ENCODE results near the gene BCL2. TPM values are rescaled to one million over a fixed set of nuclear protein-coding genes. Genes with fewer than 3 reads are reported as not detected.

The BCL2 gene
- total and polyA plus RNA-seq, 9 of the 15 experiments (the other 6 are each of a cell fraction or from before 2014, with no cell fraction given) = 0.10 to 1.1 (median 0.65) TPM

DNA sequence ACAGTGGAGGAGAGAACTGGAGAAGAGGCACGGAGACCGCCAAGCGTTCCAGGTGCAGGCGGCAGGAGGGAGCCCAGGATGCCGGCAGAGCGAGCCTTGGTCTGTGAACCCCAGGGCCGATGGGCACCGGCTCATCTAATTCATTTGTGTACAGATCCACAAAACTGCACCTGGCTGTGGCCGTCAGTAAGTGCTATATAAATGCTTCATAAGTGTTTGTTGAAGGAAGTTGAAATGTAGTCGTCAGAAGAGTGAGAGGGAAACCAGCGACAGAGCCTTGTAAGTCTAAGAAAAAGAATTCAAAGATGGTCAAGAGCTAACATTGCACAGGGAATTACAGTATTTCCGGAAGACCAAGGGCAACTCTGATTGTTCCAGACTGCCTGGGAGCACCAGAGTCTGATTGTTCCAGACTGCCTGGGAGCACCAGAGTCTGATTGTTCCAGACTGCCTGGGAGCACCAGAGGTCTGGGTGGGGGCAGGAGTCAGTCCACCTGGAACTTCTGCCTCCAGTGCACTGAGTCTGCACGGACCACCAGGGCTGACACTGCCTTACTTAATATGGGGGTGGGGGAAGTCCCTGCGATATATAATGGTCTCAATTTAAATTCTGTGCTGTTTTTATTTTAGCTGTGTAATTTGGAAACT lies 112.3 kb downstream of the BCL2 start (continued):
- TF ChIP-seq SP2 (IDR thresholded peaks at IDR 0.05; ENCODE audit: extremely low read depth, low read depth, low read length, poor library complexity, severe bottlenecking) = no peak
- no peak for TF ChIP-seq MYBL2 (IDR thresholded peaks at IDR 0.05; ENCODE audit: low read depth)
- TF ChIP-seq MYBL2 (CRISPR knock-in tag; IDR thresholded peaks at IDR 0.05; ENCODE audit: borderline replicate concordance) = no peak
- no peak for TF ChIP-seq TBL1XR1 (IDR thresholded peaks at IDR 0.05; ENCODE audit: low read length in 2 of 2)
- no peak for TF ChIP-seq RBM25 (IDR thresholded peaks at IDR 0.05; ENCODE audit: low read depth, low read length, severe bottlenecking)
- TF ChIP-seq RAD51 (IDR thresholded peaks at IDR 0.05; ENCODE audit: borderline replicate concordance, low read depth) = no peak

DNA sequence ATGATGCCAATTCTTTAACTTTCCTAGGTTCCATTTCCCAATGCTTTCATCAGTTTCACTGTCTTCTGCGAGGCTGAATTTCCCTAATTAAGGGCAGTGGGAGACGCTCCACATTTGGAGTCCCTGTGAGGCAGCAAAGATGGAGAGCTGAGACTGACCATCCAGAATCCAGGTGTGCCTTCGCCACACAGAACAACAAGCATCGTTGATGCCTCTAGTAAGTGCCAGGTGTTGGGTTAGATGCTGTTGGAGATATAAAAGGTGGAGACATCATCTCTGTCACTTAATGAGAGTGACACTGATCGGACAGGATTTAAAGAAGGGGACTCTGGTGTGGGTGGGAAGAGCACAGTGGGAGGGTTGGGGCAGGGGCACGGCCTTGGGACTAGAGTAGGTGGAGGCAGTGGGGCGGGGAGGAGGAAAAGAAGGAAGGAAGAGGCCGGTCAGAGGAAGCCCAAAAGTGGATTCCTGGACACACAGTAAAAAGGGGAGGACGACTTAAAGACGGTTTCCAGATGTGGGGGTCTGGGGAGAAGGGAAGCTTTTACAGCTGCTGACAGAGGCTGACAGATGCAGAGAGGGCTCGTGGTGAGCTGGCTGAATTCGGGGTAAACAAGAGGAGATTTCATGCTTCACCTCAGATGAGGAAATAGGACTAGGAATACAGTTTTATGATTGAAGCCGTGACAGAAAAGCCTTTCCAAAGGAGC lies 113.0 kb downstream of the BCL2 start:
- no peak for DNase-seq (ENCODE audit: extremely low read depth in 1 of 4, low spot score in 3 of 4)
- no peak overlapping the region for H3K27ac ChIP-seq (ENCODE audit: extremely low read depth, low read depth, low read length)
- POLR2A ChIA-PET = interaction anchor here (1.1 kb wide), 1 partner anchor 9 kb away, joined by 3 read pairs; no protein-coding TSS in a partner anchor
- H3K9me3 ChIP-seq (replicated peaks; ENCODE audit: control insufficient read depth, insufficient read depth, low read depth, low read length) = no peaks in the 10 kb centered on the region
- peak overlapping the region; percentile 12; the same call in 1 of the 2 replicates for H2AFZ ChIP-seq (ENCODE audit: low read depth, low read length)
- H3K4me2 ChIP-seq (ENCODE audit: insufficient read depth, low read length) = no peak overlapping the region
- no peaks in the 10 kb centered on the region for H3K36me3 ChIP-seq (ENCODE audit: control insufficient read depth, insufficient read depth, low read length)
- no peak overlapping the region; a peak in 1 of 4 replicates for H3K9ac ChIP-seq (ENCODE audit: insufficient read depth in 1 of 2, low read depth in 2 of 2, low read length in 2 of 2)
- in situ Hi-C loops (cut with MboI) (no loop called here), intact Hi-C loops (cut with micrococcal nuclease) (no loop called here)
- no peak overlapping the region; the same call in 1 of the 2 replicates for H3K4me3 ChIP-seq
- ATAC-seq = no peak
- no TSS peak for BruUV-seq (replicated peaks)
- H3K9me1 ChIP-seq (ENCODE audit: control insufficient read depth, insufficient read depth, low read length) = no peaks in the 10 kb centered on the region
- H3K27me3 ChIP-seq (ENCODE audit: control insufficient read depth in 2 of 2, insufficient read depth in 2 of 2, low read length in 2 of 2) = no peaks in the 10 kb centered on the region
- H3K79me2 ChIP-seq (ENCODE audit: control insufficient read depth, insufficient read depth, low read length) = no peaks in the 10 kb centered on the region
- FAIRE-seq = no peak
- CTCF ChIA-PET (ENCODE audit: low intra/inter-chr PET ratio) = no interaction called here
- H3K4me1 ChIP-seq (replicated peaks in 1 of 2; ENCODE audit: control insufficient read depth in 2 of 2, insufficient read depth in 2 of 2, low read length in 2 of 2) = peaks cover 0 to 4% of the 10 kb centered on the region in 2 experiments; a peak in 2 of 5 replicates
- 13% methylated on average over 8 of the region's 13 CpGs for WGBS (ENCODE audit: insufficient coverage, low coverage, missing lambda C conversion rate)
- no peaks in the 10 kb centered on the region for H4K20me1 ChIP-seq (replicated peaks; ENCODE audit: control insufficient read depth, insufficient read depth, low read length)
- TF ChIP-seq ZNF830 (CRISPR knock-in tag; IDR thresholded peaks at IDR 0.05) (no peak), ZNF140 (CRISPR knock-in tag; IDR thresholded peaks at IDR 0.05) (no peak), JUND (IDR thresholded peaks at IDR 0.05; ENCODE audit: borderline replicate concordance, low read depth, low read length) (no peak), JUND (tag; IDR thresholded peaks at IDR 0.05; ENCODE audit: borderline replicate concordance, low read depth, low read length) (no peak), SMAD1 (IDR thresholded peaks at IDR 0.05; ENCODE audit: low read depth, low read length, partially characterized antibody) (no peak), FOXA1 (IDR thresholded peaks at IDR 0.05; ENCODE audit: borderline replicate concordance) (no peak), PHB2 (IDR thresholded peaks at IDR 0.05; ENCODE audit: low read depth) (no peak), TGIF2 (CRISPR knock-in tag; IDR thresholded peaks at IDR 0.05) (no peak), HDGF (IDR thresholded peaks at IDR 0.05) (no peak), ZKSCAN8 (CRISPR knock-in tag; IDR thresholded peaks at IDR 0.05) (no peak)
- TF ChIP-seq, protein P1, sequence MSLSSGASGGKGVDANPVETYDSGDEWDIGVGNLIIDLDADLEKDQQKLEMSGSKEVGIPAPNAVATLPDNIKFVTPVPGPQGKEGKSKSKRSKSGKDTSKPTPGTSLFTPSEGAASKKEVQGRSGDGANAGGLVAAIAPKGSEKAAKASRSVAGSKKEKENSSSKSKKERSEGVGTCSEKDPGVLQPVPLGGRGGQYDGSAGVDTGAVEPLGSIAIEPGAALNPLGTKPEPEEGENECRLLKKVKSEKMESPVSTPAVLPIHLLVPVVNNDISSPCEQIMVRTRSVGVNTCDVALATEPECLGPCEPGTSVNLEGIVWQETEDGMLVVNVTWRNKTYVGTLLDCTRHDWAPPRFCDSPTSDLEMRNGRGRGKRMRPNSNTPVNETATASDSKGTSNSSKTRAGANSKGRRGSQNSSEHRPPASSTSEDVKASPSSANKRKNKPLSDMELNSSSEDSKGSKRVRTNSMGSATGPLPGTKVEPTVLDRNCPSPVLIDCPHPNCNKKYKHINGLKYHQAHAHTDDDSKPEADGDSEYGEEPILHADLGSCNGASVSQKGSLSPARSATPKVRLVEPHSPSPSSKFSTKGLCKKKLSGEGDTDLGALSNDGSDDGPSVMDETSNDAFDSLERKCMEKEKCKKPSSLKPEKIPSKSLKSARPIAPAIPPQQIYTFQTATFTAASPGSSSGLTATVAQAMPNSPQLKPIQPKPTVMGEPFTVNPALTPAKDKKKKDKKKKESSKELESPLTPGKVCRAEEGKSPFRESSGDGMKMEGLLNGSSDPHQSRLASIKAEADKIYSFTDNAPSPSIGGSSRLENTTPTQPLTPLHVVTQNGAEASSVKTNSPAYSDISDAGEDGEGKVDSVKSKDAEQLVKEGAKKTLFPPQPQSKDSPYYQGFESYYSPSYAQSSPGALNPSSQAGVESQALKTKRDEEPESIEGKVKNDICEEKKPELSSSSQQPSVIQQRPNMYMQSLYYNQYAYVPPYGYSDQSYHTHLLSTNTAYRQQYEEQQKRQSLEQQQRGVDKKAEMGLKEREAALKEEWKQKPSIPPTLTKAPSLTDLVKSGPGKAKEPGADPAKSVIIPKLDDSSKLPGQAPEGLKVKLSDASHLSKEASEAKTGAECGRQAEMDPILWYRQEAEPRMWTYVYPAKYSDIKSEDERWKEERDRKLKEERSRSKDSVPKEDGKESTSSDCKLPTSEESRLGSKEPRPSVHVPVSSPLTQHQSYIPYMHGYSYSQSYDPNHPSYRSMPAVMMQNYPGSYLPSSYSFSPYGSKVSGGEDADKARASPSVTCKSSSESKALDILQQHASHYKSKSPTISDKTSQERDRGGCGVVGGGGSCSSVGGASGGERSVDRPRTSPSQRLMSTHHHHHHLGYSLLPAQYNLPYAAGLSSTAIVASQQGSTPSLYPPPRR (CRISPR knock-in tag; IDR thresholded peaks at IDR 0.05; ENCODE audit: borderline replicate concordance) = no peak

Data from K562 (cell line).